Testis (tissue), 3 donors: ENCODE results near the gene CR2. TPM values are rescaled to one million over a fixed set of nuclear protein-coding genes. Genes with fewer than 3 reads are reported as not detected.
A peak's percentile ranks its signal among the peaks of the same experiment; 100 is the strongest.

ENCODE experiments used
- DNase-seq: peaks from one replicate; pipeline ENCODE4 v3.0.0-alpha.2; 2019
- H3K27ac ChIP-seq, 2 donors: fragments of 200-600 bp; sonication (generic); one replicate each; pipeline ENCODE4 v1.5.1; 2019
- H3K27me3 ChIP-seq: fragments of 200-600 bp; sonication (generic); one replicate; pipeline ENCODE4 v1.5.1; 2019
- H3K36me3 ChIP-seq: fragments of 200-600 bp; sonication (generic); one replicate; pipeline ENCODE4 v1.5.1; 2017; ENCODE audit warnings: low read depth; ENCODE audit errors: missing control alignments
- H3K4me1 ChIP-seq: fragments of 200-600 bp; sonication (generic); one replicate; pipeline ENCODE4 v1.5.1; 2019
- H3K4me3 ChIP-seq, 2 donors: fragments of 200-600 bp; sonication (generic); one replicate each; pipeline ENCODE4 v1.5.1; 2017 to 2019
- H3K9me3 ChIP-seq: fragments of 200-600 bp; sonication (generic); one replicate; pipeline ENCODE4 v1.5.1; 2017
- CTCF ChIP-seq, 3 experiments: fragments of 450-650 bp in 2 of 3; fragments of 200-600 bp in 1 of 3; sonication (generic) in 1 of 3; IDR thresholded peaks; one replicate each; pipeline ENCODE4 v1.5.1; 2016 to 2019; ENCODE audit warnings: antibody characterized with exemption in 3 of 3, mild to moderate bottlenecking in 2 of 3, moderate library complexity in 1 of 3
- POLR2A ChIP-seq: fragments of 450-650 bp; IDR thresholded peaks from one replicate; pipeline ENCODE4 v1.6.1; 2017; ENCODE audit warnings: antibody characterized with exemption, mild to moderate bottlenecking, moderate library complexity
- WGBS, 2 donors: methylation state at CpG; one replicate each; pipeline ENCODE4 v1.1.5; 2018; 5-methylcytosine and 5-hydroxymethylcytosine counted together
- intact Hi-C: fragments of 100-400 bp; cut with DNase I; formaldehyde crosslinking; loops from one replicate; pipeline ENCODE4 v1.15.1; 2023; ENCODE audit warnings: low total_unique reads
- polyA plus RNA-seq: library from polyadenylated mRNA; stranded (reverse); fragments of 350-450 nt; fragmentation: Illumina TruSeq; extraction: RNeasy Lipid Tissue Mini Kit (QIAGEN cat#74804); gene quantifications from one replicate; pipeline ENCODE4 v1.2.3, GENCODE V29; 2014; ENCODE audit warnings: low read depth, low replicate concordance; ENCODE audit not compliant: insufficient read depth
- total RNA-seq, 2 donors: library from RNA; depleted of rRNA; stranded (reverse); fragments of >200 nt; gene quantifications; one replicate each; pipeline ENCODE4 v1.2.3, GENCODE V29; 2016

The CR2 gene
- total and polyA plus RNA-seq, 3 donors from 2014 or later = 0.80 to 1.5 (median 1.3) TPM

- no peaks in the 10 kb centered on the region for H3K27me3 ChIP-seq
- no peak overlapping the region for H3K27ac ChIP-seq
- intact Hi-C loops = no loop called here
- H3K4me1 ChIP-seq = no peaks in the 10 kb centered on the region
- WGBS, 2 donors = 88 to 92% methylated on average over 2 of the region's 2 CpGs
- no peaks in the 10 kb centered on the region for H3K36me3 ChIP-seq
- no peak for DNase-seq
- H3K9me3 ChIP-seq = no peaks in the 10 kb centered on the region
- H3K4me3 ChIP-seq = no peak overlapping the region
- TF ChIP-seq CTCF (IDR thresholded peaks at IDR 0.05) = no peak
- TF ChIP-seq POLR2A = no peak
These were observed 13.5 kb upstream of the CR2 start for GRCh38 chr1:207440626-207441025.

- no peak for DNase-seq
- intact Hi-C loops = no loop called here
- H3K4me3 ChIP-seq = no peak overlapping the region
- TF ChIP-seq POLR2A (no peak), CTCF (IDR thresholded peaks at IDR 0.05) (no peak)
- no peaks in the 10 kb centered on the region for H3K36me3 ChIP-seq
- 86 to 88% methylated on average over 5 of the region's 5 CpGs for WGBS, 2 donors
- H3K27ac ChIP-seq = no peak overlapping the region
- no peaks in the 10 kb centered on the region for H3K4me1 ChIP-seq
- no peaks in the 10 kb centered on the region for H3K9me3 ChIP-seq
- no peaks in the 10 kb centered on the region for H3K27me3 ChIP-seq
These were observed 9.5 kb upstream of the CR2 start for GRCh38 chr1:207444514-207445217.

- Histone ChIP-seq H3K36me3 (no peaks in the 10 kb centered on the region), H3K27ac (no peak overlapping the region), H3K4me3 (peak overlapping the region; percentile 44 to 50), H3K27me3 (no peaks in the 10 kb centered on the region), H3K9me3 (no peaks in the 10 kb centered on the region), H3K4me1 (no peaks in the 10 kb centered on the region)
- 13 to 17% methylated on average over 1 of the region's 1 CpG for WGBS, 2 donors
- intact Hi-C loops = no loop called here
- no peak for DNase-seq
- no peak for TF ChIP-seq CTCF (IDR thresholded peaks at IDR 0.05)
- no peak for TF ChIP-seq POLR2A
These were observed 450 bp upstream of the CR2 start for GRCh38 chr1:207453710-207454045.

GRCh38 chr1:207455183-207455754 is 1.1 kb downstream of the CR2 start:
- intact Hi-C loops = no loop called here
- H3K4me1 ChIP-seq = no peaks in the 10 kb centered on the region
- TF ChIP-seq POLR2A (no peak), CTCF (IDR thresholded peaks at IDR 0.05) (no peak)
- 37 to 60% methylated on average over 6 of the region's 6 CpGs for WGBS, 2 donors
- no peaks in the 10 kb centered on the region for H3K36me3 ChIP-seq
- no peak overlapping the region for H3K27ac ChIP-seq
- H3K4me3 ChIP-seq = no peak overlapping the region
- H3K9me3 ChIP-seq = no peaks in the 10 kb centered on the region
- DNase-seq = no peak
- no peaks in the 10 kb centered on the region for H3K27me3 ChIP-seq

- 85 to 86% methylated on average over 1 of the region's 1 CpG for WGBS, 2 donors
- intact Hi-C loops = no loop called here
- no peak overlapping the region for H3K4me3 ChIP-seq
- no peaks in the 10 kb centered on the region for H3K36me3 ChIP-seq
- H3K27ac ChIP-seq = no peak overlapping the region
- H3K9me3 ChIP-seq = no peaks in the 10 kb centered on the region
- no peak for DNase-seq
- H3K4me1 ChIP-seq = no peaks in the 10 kb centered on the region
- TF ChIP-seq CTCF (IDR thresholded peaks at IDR 0.05) = no peak
- H3K27me3 ChIP-seq = no peaks in the 10 kb centered on the region
These were observed 4.3 kb downstream of the CR2 start for GRCh38 chr1:207458414-207458813.
